ENCODE results near the gene PLA2G12A. TPM values are rescaled to one million over a fixed set of nuclear protein-coding genes. Genes with fewer than 3 reads are reported as not detected.

PLA2G12A gene
- total and polyA plus RNA-seq, 2 experiments from 2014 or later, result 35.9 to 96.9 TPM

DNA sequence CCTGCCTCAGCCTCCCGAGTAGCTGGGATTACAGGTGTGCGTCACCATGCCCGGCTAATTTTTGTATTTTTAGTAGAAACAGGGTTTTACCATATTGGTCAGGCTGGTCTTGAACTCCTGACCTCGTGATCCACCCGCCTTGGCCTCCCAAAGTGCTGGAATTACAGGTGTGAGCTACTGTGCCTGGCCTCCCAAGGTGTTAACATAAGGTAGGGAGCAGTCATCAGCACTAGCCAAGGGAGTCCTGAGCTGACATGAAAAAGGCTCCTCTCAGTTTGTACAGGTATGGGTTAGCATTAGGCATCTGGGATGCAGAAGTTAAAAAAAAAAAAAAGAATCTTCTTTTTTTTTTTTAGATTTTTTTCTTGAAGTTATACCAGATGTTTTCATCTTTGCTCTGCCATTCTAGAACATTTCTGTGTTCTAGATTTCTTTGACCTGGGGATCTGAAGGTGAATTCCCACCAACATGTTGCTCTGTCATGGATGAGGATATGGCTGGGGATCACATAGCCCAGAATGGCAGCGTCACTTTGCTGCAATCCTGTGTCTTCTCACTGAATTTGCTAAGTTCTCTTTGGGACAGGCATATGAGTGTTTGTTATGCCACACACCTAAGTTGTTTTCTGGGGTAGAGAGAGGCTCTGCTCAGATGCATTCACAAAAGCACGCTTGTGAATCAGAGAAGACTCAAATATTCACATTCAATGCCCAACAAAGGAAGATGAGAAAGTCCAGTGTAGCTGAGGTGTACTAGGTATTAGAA, 24.4 kb upstream of the PLA2G12A start:
- TF ChIP-seq, protein P1, sequence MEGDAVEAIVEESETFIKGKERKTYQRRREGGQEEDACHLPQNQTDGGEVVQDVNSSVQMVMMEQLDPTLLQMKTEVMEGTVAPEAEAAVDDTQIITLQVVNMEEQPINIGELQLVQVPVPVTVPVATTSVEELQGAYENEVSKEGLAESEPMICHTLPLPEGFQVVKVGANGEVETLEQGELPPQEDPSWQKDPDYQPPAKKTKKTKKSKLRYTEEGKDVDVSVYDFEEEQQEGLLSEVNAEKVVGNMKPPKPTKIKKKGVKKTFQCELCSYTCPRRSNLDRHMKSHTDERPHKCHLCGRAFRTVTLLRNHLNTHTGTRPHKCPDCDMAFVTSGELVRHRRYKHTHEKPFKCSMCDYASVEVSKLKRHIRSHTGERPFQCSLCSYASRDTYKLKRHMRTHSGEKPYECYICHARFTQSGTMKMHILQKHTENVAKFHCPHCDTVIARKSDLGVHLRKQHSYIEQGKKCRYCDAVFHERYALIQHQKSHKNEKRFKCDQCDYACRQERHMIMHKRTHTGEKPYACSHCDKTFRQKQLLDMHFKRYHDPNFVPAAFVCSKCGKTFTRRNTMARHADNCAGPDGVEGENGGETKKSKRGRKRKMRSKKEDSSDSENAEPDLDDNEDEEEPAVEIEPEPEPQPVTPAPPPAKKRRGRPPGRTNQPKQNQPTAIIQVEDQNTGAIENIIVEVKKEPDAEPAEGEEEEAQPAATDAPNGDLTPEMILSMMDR (IDR thresholded peaks at IDR 0.05; ENCODE audit: low read depth, low read length), result no peak
- Histone ChIP-seq H3K9me3 (ENCODE audit: low read depth) (no peaks in the 10 kb centered on the region), H3K27ac (no peak overlapping the region), H3K4me1 (ENCODE audit: low read depth) (no peaks in the 10 kb centered on the region), H3K27me3 (no peaks in the 10 kb centered on the region), H3K4me3 (no peak overlapping the region), H3K36me3 (no peaks in the 10 kb centered on the region)
- DNase-seq (ENCODE audit: low read depth in 1 of 2, low spot score in 1 of 2), result no peak

DNA sequence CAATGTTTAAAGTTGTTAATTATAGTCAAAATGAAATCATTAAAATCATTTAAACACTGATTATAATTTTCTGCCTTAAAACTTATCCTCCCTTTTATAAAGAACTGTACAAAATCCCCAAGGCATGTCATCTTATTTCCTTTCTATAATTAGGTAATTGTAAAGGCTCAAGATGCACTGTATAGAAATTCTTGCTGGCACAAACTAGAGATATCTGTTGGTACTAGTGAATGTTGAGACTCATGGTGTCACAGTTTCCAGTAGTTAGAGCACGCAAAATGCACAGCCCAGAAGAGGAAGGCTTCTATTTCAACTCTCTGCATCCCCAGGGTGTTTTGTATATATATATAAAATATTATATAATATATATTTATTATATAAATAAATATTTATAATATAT, 22.7 kb upstream of the PLA2G12A start:
- TF ChIP-seq, protein P1 (IDR thresholded peaks at IDR 0.05; ENCODE audit: low read depth, low read length), result no peak
- DNase-seq (ENCODE audit: low read depth in 1 of 2, low spot score in 1 of 2), result peak in 1 of 2 donors; percentile 9
- H3K4me3 ChIP-seq, result no peak overlapping the region
- no peaks in the 10 kb centered on the region for H3K27me3 ChIP-seq
- H3K4me1 ChIP-seq (ENCODE audit: low read depth), result no peaks in the 10 kb centered on the region
- H3K36me3 ChIP-seq, result no peaks in the 10 kb centered on the region
- H3K9me3 ChIP-seq (ENCODE audit: low read depth), result no peaks in the 10 kb centered on the region
- H3K27ac ChIP-seq, result no peak overlapping the region

DNA sequence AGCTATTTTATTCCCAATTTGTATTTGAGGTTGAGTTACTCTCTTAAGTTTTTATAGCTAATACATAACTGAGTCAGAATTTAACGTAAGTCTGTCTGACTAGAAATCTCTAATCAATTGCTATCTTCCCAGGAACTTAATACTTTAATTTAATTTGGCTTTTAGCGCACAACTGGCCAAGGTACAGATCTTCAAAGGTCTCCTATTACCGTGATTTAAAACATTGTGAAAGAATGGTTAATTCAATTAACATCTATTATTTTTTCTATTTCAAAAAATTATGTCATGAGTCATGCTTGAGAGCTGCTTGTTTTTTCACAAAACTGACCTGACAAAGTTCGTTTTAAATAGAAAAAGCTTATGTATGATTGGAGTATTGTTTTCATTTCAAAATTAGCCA, 22.0 kb upstream of the PLA2G12A start:
- H3K27ac ChIP-seq, result no peak overlapping the region
- no peaks in the 10 kb centered on the region for H3K9me3 ChIP-seq (ENCODE audit: low read depth)
- no peaks in the 10 kb centered on the region for H3K27me3 ChIP-seq
- TF ChIP-seq, protein P1 (IDR thresholded peaks at IDR 0.05; ENCODE audit: low read depth, low read length), result no peak
- H3K36me3 ChIP-seq, result no peaks in the 10 kb centered on the region
- no peak for DNase-seq (ENCODE audit: low read depth in 1 of 2, low spot score in 1 of 2)
- H3K4me3 ChIP-seq, result no peak overlapping the region
- no peaks in the 10 kb centered on the region for H3K4me1 ChIP-seq (ENCODE audit: low read depth)

DNA sequence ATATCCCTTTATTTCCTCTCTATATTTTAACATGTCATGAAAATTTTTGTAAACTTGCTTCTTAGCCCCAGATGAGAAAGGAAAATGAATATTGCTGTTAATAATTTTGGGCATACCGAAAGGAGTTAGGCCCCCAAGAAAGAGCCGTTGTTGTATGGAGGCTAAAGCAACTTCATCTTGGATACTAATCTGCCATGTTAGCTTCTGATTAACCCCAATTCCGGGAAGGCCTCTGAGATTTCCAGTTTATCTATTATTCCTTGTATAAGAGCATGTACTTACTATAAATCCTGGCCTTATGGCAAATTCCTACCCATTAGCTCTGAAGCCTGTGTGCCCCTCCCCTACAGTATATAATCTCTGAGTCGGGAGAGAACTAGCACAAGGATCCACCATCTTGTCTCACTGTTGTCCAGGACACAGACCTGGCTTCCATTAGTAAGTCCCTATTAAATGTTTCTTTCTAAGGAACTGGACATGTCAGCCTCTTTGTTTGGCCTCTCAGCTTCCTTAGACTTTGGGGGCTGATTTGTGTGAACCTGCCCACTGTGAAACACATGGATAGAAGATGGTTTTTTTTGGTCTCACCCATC, 20.9 kb upstream of the PLA2G12A start:
- no peak overlapping the region for H3K4me3 ChIP-seq
- H3K9me3 ChIP-seq (ENCODE audit: low read depth), result no peaks in the 10 kb centered on the region
- no peaks in the 10 kb centered on the region for H3K4me1 ChIP-seq (ENCODE audit: low read depth)
- TF ChIP-seq, protein P1 (IDR thresholded peaks at IDR 0.05; ENCODE audit: low read depth, low read length), result no peak
- DNase-seq (ENCODE audit: low read depth in 1 of 2, low spot score in 1 of 2), result no peak
- H3K27me3 ChIP-seq, result no peaks in the 10 kb centered on the region
- no peak overlapping the region for H3K27ac ChIP-seq
- no peaks in the 10 kb centered on the region for H3K36me3 ChIP-seq

DNA sequence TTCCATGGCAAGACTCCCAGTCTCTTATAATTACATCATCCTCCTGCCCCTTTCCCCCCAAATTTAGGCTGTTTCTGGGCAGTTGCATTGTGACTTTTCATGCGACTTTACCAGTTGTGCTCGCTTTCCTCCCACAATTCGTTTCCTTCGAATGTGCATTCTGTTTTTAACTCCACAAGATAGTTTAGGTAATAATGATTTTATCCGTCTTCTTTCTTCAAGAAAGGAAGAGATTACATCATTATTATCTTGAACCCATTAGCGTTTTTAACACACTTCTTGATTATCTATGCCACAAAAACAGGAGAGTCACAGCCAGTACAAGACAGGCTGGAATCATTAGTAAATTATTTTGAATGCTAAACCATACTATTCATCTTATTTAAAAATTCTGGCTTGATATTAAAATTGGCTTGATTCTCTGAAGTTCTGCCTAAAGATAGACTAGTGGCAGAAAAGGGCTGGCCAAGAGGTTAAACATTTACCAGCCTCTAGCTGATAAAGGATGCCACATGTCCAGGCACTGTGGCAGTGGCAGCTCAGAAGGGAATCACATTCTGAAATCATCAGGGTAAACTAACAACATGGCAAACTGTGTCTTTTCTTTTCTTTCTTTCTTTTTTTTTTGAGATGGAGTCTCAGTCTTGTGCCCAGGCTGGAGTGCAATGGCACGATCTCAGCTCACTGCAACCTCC, 19.7 kb upstream of the PLA2G12A start:
- no peak overlapping the region for H3K27ac ChIP-seq
- no peaks in the 10 kb centered on the region for H3K36me3 ChIP-seq
- no peaks in the 10 kb centered on the region for H3K4me1 ChIP-seq (ENCODE audit: low read depth)
- H3K27me3 ChIP-seq, result no peaks in the 10 kb centered on the region
- TF ChIP-seq, protein P1 (IDR thresholded peaks at IDR 0.05; ENCODE audit: low read depth, low read length), result no peak
- no peak for DNase-seq (ENCODE audit: low read depth in 1 of 2, low spot score in 1 of 2)
- H3K9me3 ChIP-seq (ENCODE audit: low read depth), result no peaks in the 10 kb centered on the region
- no peak overlapping the region for H3K4me3 ChIP-seq

Measured in cardiac muscle cell (in vitro differentiated cells and primary cell).